SK-N-SH treated with all-trans-retinoic acid at 6 μM for 48 hours (cell line): Measurements from ENCODE around the gene QSOX2.

Experiments used
- ARNTL ChIP-seq: fragments of 450-650 bp; formaldehyde crosslinking; IDR thresholded peaks from 2 replicates; pipeline ENCODE4 v1.5.0; 2020; ENCODE audit warnings: low read depth, mild to moderate bottlenecking, moderate library complexity, borderline replicate concordance
- ESRRG ChIP-seq: fragments of 250-450 bp; sonication (Bioruptor Pico); IDR thresholded peaks from 2 replicates; pipeline ENCODE4 v1.6.1; 2021; ENCODE audit warnings: mild to moderate bottlenecking
- PATZ1 ChIP-seq: fragments of 250-450 bp; sonication (Bioruptor Pico); IDR thresholded peaks from 2 replicates; pipeline ENCODE4 v1.8.0; 2020; ENCODE audit warnings: mild to moderate bottlenecking, moderate library complexity, borderline replicate concordance
- PPARA ChIP-seq: fragments of 250-450 bp; sonication (Bioruptor Pico); IDR thresholded peaks from 2 replicates; pipeline ENCODE4 v1.5.0; 2020; ENCODE audit warnings: mild to moderate bottlenecking, borderline replicate concordance
- TCF4 ChIP-seq: fragments of 250-450 bp; sonication (Bioruptor Pico); IDR thresholded peaks from 2 replicates; pipeline ENCODE4 v1.8.0; 2021; ENCODE audit warnings: mild to moderate bottlenecking, moderate library complexity, borderline replicate concordance
- ZFP30 ChIP-seq: fragments of 450-650 bp; formaldehyde crosslinking; IDR thresholded peaks from 2 replicates; pipeline ENCODE4 v1.5.0; 2022; ENCODE audit warnings: mild to moderate bottlenecking, moderate library complexity
- ZNF565 ChIP-seq: fragments of 450-650 bp; formaldehyde crosslinking; conservative IDR thresholded peaks from 2 replicates; pipeline ENCODE4 v1.5.0; 2020; ENCODE audit warnings: low read depth, mild to moderate bottlenecking, moderate library complexity
- TF ChIP-seq, protein P1 (sequence below): fragments of 250-450 bp; sonication (Bioruptor Pico); IDR thresholded peaks from 2 replicates; pipeline ENCODE4 v1.5.1; 2020; ENCODE audit warnings: low read depth, mild to moderate bottlenecking, moderate library complexity

DNA sequence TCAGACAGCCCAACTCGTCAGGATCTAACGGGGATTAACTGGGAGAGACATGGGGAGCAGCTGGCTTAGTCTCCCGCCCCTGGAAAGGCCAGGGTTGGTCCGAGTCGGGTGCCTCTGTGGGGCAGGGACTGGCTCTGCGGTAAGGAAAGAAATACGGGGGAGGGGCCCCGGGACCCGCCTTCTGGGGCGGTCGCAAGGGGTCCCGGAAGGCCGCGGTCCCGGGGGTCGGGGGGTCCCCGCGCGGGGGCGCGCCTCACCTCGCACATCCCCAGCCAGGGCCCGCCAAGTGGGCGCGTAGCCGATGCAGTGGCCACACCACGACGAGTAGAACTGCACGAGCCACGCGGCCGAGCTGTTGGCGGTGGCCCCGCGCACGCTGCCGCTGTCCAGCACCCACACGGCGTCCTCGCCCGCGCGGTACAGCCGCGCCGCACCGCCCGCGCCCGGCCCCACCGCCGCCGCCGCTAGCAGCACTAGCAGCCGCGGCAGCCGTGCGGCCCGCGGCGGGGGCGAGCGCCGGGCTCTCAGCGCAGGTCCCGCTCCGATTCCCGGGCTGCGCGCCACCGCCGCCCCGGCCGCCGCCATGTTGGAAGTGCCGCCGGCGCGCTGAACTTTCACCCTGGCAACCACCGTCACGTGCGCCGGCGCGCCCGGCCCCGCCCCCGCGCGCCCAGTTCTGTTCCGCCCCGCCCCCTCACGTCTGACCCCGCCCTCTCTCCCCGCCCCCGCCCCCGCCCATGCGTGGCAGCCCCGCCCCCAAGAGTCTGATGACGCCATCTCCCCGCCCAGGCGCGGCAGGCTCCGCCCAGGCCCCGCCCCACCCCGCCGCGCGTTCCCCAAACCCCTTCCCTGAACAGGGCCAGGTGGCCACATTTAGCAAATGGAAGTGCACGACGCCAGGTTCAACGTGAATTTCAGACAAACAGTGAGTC lies at the start of gene QSOX2:
- TF ChIP-seq PATZ1 (CRISPR knock-in tag) (no peak), TCF4 (CRISPR knock-in tag) (no peak), ARNTL (CRISPR knock-in tag) (no peak), ZFP30 (CRISPR knock-in tag) (no peak), ZNF565 (CRISPR knock-in tag) (no peak), ESRRG (CRISPR knock-in tag) (no peak), PPARA (no peak)
- TF ChIP-seq, protein P1, sequence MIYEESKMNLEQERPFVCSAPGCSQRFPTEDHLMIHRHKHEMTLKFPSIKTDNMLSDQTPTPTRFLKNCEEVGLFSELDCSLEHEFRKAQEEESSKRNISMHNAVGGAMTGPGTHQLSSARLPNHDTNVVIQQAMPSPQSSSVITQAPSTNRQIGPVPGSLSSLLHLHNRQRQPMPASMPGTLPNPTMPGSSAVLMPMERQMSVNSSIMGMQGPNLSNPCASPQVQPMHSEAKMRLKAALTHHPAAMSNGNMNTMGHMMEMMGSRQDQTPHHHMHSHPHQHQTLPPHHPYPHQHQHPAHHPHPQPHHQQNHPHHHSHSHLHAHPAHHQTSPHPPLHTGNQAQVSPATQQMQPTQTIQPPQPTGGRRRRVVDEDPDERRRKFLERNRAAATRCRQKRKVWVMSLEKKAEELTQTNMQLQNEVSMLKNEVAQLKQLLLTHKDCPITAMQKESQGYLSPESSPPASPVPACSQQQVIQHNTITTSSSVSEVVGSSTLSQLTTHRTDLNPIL: no peak
